Raji (cell line): ENCODE measurements around the gene BCAS3.

ENCODE experiments used
- POLR2A ChIP-seq: IDR thresholded peaks from 2 replicates; pipeline ENCODE4 v1.6.1; 2011; ENCODE audit warnings: low read depth, low read length, control low read depth; ENCODE audit not compliant: insufficient read depth

BCAS3 gene

DNA sequence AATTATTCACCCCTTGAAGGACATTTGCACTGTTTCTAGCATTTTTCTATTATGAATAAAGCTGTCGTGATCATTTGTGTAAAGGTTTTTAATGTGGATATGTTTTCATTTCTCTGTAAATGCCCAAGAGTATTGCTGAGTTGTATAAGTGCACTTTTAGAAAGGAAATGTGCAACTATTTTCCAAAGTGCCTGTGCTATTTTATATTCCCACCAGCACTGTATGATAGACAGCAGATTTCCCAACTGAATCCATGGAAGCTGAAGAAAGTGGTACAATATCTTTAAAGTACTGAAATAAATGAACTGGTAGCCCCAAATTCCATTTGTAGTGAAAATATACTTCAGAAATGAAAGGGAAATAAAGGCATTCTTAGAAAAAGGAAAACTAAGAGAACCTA lies 238.4 kb downstream of the BCAS3 start:
- TF ChIP-seq POLR2A = no peak

DNA sequence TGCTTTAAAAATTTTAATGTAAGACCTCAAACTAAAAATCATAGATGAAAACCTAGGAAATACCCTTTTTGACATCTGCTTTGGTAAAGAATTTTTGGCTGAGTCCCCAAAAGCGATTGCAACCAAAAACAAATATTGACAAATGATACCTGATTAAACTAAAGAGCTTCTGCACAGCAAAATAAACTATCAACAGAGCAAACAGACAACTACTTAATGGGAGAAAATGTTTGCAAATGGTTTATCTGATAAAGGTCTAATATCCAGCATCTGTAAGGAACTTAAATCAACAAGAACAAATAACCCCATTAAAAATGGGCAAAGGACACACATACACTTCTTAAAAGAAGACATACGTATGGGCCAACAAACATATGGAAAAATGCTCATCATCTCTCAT lies 242.5 kb downstream of the BCAS3 start:
- TF ChIP-seq POLR2A = no peak

DNA sequence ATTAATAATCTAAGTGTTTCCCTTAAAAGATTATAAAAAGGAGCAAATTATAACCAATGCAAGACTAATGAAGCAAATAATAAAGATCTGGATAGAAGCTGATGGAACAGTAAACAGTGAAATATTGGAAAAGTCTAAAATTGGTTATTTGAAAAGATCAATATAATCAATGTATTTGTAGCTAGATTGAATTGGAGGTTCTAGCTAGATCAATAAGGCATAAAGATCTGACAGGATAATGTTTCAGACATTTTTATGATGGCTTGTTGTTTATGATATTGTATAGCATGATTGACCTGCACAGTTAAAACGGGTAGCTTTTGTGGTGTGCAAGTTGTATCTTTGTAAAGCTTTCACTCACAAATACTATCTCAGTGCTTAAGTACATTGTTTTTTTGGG lies 245.3 kb downstream of the BCAS3 start:
- no peak for TF ChIP-seq POLR2A

DNA sequence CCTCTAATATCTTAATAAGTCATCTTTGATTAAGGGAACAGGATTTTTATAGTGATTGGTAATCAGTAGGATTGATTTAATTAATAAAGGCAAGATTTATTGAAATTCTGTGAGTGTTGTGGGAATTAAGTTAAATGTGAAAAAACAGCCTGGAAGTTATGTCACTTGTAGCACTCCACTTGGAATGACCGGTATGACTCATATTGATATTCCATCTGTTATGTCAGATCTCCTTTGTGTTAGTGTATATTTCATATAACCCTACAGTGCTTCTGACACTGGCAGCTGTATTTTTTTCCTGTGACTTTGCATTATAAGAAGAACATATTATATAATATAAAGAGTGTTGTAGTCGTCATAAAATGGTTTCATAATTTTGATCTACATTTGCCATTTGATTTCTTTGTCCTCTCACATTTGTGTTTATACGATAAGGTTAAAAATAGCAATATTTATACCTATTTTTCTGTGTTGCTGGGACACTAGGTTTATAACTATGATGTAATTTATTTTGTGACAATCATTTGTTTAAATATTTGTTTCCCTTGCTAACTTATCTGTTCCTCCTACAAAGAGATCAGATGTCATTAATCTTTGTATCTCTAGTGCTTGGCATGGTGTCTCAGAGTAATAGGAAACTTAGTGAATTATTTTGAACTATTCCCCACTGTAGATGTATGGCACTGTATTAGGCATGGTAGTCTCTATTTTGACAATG lies 249.0 kb downstream of the BCAS3 start:
- TF ChIP-seq POLR2A = no peak

DNA sequence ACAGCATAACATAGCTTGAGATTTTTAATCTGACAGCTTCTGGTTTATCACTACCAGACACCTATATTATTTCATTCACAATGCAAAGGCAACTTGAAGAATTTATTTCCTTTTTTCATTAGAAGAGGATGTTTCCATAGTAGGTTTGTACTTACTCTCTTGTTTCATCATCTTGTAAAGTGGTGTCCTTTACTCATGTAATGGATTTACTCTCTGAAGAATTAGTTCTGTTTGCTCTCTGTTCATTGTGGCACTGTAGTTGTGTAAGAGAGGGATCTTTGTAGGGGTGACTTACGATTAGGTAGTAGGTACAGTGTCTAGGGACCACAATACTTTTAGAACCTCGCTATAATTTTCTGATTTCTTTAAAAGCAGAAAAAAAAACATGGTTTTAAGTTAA lies 256.1 kb downstream of the BCAS3 start:
- no peak for TF ChIP-seq POLR2A

DNA sequence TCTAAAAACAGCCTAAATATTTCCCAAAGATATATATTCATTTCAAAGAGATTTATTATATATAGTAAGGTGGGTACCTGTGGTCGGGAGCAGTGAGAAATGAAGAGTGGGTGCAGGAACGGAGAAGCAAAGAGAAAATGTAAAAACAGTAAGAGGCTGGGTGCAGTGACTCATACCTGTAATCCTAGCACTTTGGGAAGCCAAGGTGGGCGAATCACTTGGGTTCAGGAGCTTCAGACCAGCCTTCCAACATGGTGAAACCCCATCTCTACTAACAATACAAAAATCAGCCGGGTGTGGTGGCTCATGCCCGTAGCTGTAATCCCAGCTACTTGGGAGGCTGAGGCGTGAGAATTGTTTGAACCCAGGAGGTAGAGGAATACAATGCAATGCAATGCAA lies 257.1 kb downstream of the BCAS3 start:
- TF ChIP-seq POLR2A = no peak

DNA sequence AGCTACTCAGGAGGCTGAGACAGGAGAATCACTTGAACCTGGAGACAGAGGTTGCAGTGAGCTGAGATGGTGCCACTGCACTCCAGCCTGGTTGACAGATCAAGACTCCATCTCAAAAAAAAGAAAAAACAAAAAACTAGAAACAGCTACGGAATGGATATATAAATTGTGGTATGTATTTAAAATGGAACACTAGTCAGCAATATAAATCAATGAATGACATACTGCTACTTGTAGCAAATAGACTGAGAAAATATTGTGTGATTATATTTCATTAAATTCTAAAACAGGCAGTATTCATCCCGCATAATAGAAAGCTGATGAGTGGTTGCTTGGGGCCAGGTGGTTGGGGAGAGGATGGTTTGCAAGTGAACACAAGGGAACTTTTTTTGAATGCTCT lies 261.7 kb downstream of the BCAS3 start:
- no peak for TF ChIP-seq POLR2A

DNA sequence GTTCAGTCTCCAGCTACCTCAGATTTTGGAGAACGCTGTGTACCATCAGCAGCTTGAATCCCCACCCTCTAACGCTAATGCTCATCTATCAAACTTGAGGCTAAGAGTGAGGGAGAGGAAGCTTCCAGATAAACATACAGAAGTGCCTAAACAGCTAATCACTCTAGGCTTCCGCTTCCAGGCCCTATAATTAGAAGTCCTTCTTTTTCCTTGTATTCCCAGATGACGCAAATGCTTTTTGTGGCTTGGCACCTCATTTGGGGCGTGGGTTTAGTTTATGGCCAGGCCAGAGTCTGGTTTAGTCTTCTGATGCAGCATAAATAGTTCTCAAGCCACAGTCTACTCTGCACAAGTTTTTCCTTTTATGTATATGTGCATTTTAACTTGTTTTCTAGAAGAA lies 263.4 kb downstream of the BCAS3 start:
- TF ChIP-seq POLR2A = no peak

DNA sequence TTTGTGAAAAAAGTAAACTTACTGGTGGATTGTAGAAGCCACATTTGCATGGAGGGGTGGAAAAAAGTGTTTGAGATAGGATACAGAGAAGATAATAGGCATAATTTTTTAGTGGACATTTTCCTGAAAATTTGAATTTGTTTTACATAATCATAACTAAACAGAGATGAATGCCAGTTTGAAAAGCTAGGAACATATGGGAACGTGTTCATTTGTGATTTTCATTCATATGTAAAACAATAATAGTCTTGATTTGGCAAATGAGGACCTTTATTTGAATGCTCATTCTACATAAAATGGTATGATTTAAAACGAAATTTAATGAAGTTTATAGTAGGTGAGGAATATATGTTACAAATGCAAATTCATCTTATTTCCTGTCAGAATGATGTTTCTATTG lies 263.9 kb downstream of the BCAS3 start:
- TF ChIP-seq POLR2A = no peak

DNA sequence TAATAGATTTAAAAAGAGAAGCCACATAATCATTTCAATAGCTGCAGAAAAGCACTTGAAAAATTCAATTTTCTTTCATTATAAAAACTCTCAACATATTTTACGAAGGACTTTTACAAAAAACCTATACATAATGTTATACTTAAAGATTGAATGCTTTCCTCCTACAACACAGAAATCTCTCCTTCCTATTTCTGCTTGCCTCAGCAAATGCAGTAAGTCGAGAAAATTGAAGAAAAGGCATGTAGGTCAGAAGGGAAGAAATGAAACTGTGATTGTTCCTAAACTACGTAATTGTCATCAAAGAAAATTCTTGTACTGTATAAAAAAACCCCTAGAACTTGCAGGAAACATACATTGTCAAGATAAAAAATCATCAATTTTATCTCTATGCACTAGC lies 267.1 kb downstream of the BCAS3 start:
- TF ChIP-seq POLR2A = no peak

DNA sequence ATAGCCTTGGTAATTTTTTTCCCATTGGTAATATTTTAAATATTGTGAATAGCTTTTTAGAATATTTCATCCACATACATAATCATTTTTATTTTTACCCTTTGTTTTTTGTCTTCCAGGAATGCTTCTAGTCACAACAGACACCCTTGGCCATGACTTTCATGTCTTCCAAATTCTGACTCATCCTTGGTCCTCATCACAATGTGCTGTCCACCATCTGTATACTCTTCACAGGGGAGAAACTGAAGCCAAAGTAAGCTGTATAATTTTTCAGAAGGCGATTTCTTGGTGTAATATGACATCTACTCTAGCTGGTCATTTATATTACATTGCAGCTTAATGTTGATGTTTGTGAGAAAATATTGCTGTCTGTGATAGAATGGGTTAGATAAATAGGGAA lies 269.4 kb downstream of the BCAS3 start:
- no peak for TF ChIP-seq POLR2A

DNA sequence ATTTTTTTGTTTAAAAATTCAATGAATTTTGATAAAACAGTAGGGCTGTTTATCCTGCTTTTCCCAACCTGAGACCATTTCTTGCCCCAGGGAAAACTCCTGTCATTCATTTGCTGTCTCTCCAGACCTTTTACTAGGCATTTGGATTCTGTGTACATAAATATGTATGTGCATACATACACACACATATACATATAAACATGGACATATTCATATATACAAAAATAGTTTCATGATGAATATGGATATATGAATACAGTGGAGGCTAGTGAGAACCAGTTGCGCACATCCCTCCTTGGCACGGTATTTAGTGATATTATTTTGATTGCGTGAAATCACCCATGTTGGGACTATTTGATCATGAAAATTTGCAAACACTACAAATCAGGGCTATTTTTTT lies 269.9 kb downstream of the BCAS3 start:
- no peak for TF ChIP-seq POLR2A

DNA sequence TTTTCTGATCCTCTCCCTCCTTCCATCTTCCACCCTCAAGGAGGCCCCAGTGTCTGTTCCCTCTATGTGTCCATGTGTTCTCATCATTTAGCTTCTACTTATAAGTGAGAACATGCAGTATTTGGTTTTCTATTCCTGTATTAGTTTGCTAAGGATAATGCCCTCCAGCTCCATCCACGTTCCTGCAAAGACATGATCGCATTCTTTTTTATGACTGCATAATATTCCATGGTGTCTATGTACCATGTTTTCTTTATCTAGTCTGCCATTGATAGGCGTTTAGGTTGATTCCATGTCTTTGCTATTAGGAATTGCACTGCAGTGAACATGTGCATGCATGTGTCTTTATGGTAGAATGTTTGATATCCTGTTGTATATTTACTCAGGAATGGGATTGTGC lies 275.1 kb downstream of the BCAS3 start:
- TF ChIP-seq POLR2A = no peak

DNA sequence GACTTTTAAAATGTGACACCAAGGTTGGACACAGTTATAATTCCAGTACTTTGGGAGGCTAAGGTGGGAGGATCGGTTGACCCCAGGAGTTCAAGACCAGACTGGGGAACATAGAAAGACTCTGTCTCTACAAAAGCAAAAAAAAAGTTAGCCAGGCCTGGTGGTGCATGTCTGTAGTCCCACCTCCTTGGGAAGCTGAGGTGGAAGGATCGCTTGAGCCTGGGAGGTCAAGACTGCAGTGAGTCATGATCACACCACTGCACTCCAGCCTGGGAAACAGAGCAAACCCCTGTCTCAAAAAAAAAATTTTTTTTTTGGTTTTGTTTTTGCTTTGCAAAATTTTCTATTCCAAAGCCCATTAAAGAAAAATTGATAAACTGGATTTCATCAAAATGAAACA lies 281.4 kb downstream of the BCAS3 start:
- TF ChIP-seq POLR2A = no peak

DNA sequence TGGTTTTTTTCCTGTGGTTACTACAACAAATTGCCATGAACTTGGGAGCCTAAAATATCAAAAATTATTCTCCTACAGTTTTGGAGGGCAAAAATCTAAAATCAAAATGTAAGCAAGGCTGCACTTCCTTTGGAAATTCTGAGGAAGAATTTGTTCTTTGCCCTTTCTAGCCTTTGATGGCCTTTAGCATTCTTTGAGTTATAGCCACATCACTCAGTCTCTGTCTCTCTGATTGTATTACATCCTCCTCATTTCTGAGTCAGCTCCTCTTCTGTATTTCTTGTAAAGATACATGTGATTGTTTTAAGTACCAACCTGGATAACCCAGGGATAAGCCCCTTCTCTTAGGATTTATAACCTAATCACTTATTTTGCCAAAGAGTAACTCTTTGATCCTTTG lies 282.0 kb downstream of the BCAS3 start:
- no peak for TF ChIP-seq POLR2A

DNA sequence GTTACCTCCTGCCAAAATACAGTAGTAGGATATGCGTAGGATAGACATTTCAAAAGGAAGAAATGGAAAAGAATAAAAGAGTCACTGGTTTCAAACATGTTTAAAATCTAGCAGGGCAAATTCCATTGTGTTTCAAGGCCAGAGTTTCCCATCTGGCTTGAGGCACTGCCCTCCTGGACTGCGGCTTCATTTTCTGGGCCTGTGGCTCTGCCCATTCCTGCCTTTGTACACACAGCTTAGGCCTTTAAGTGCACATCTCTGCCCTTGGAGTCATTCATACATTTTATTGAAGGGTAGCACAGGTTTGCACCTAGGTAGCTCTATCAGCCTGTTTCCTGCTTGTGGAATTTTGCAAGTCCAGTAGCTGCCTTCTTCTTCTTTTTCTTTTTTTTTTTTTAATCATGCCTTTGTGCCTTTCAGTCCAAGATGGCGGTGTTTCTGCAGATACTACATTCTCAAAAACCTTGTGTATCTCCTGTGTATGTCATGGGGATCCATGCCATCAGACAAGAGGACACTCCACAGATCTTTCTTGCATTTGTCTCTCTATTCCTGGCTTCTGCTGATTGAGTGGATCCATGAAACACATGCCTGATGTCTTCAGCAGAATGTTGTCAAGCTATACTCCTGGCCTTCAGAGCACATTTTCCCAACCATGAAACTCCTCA lies 282.9 kb downstream of the BCAS3 start:
- TF ChIP-seq POLR2A = no peak

DNA sequence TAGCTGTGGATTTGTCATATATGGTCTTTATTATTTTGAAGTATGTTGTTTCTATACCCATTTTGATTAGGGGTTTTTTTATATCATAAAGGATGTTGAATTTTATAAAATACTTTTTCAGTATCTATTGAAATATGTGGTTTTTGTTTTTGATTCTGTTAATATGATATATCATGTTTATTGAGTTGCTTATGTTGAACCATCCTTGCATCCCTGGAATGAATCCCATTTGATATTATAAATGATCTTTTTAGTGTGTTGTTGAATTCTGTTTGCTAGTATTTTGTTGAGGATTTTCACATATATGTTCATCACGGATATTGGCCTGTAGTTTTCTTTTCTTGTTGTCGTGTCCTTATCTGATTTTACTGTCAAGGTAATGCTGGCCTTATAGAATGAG lies 286.5 kb downstream of the BCAS3 start:
- TF ChIP-seq POLR2A = no peak
